H1 (cell line): ENCODE data around the gene COPZ2. TPM values are rescaled to one million over a fixed set of nuclear protein-coding genes. Genes with fewer than 3 reads are reported as not detected.

Experiments
- CTCF ChIA-PET: fragments of 300-600 bp; sonication (Branson Sonifier 250); formaldehyde crosslinking; loops from one replicate; lab custom pipeline; 2021; ENCODE audit not compliant: partially characterized antibody; lab: Charles Lee
- POLR2A ChIA-PET: fragments of 300-600 bp; sonication (Branson Sonifier 250); formaldehyde crosslinking; loops from one replicate; lab custom pipeline; 2021; ENCODE audit warnings: inconsistent platforms; ENCODE audit not compliant: partially characterized antibody; lab: Charles Lee
- DNase-seq, 2 experiments: peaks; one replicate each; pipeline versions ENCODE4 v3.0.0 to v3.0.0-alpha.2; 2010 to 2022; ENCODE audit warnings: low spot score in 2 of 2, low read depth in 1 of 2, mixed read lengths in 1 of 2
- FAIRE-seq: peaks from 2 replicates; lab custom pipeline; 2011; peaks lifted over from hg19 to GRCh38; lab: Jason Lieb, UNC
- H2AFZ ChIP-seq: 2 replicates; pipeline ENCODE4 v1.8.1; 2012; ENCODE audit warnings: low read length, inconsistent platforms
- H2AK5ac ChIP-seq: 2 replicates; pipeline ENCODE4 v1.6.1; 2013; ENCODE audit warnings: low read depth, low read length
- H2BK120ac ChIP-seq: replicated peaks from 2 replicates; pipeline ENCODE3; 2013; ENCODE audit warnings: low read depth, low read length, inconsistent platforms
- H2BK12ac ChIP-seq: 2 replicates; pipeline ENCODE4 v1.6.1; 2013; ENCODE audit warnings: low read depth, low read length
- H2BK15ac ChIP-seq: 2 replicates; pipeline ENCODE4 v1.6.1; 2013; ENCODE audit warnings: low read length
- H2BK20ac ChIP-seq: 2 replicates; pipeline ENCODE4 v1.6.1; 2013; ENCODE audit warnings: low read length
- H2BK5ac ChIP-seq: 2 replicates; pipeline ENCODE4 v1.6.1; 2013; ENCODE audit warnings: low read depth, low read length
- H3K14ac ChIP-seq: 2 replicates; pipeline ENCODE4 v1.6.1; 2013; ENCODE audit warnings: inconsistent platforms; ENCODE audit not compliant: insufficient read length
- H3K18ac ChIP-seq: 2 replicates; pipeline ENCODE4 v1.6.1; 2013; ENCODE audit warnings: low read length; ENCODE audit errors: extremely low read depth
- H3K23ac ChIP-seq: 2 replicates; pipeline ENCODE4 v1.6.1; 2013; ENCODE audit warnings: inconsistent platforms; ENCODE audit not compliant: insufficient read length
- H3K23me2 ChIP-seq: 2 replicates; pipeline ENCODE4 v1.6.1; 2013; ENCODE audit warnings: low read depth, low read length
- H3K27ac ChIP-seq: 2 replicates; pipeline ENCODE4 v1.6.1; 2011; ENCODE audit warnings: low read depth, low read length, inconsistent platforms
- H3K27me3 ChIP-seq, 4 experiments: replicated peaks in 1 of 4; 1 replicate in 1 of 4; 2 replicates in 3 of 4; pipeline versions ENCODE4 v1.6.1 to v1.8.1; 2011 to 2013; ENCODE audit warnings: low read length in 3 of 4, mild to moderate bottlenecking in 3 of 4, inconsistent platforms in 2 of 4, mixed read lengths in 2 of 4, moderate library complexity in 1 of 4; ENCODE audit not compliant: control insufficient read depth in 3 of 4, insufficient read depth in 3 of 4; ENCODE audit errors: extremely low read depth in 1 of 4
- H3K36me3 ChIP-seq, 4 experiments: 2 replicates each; pipeline versions ENCODE4 v1.6.1 to v1.8.1; 2011 to 2013; ENCODE audit warnings: mild to moderate bottlenecking in 4 of 4, low read length in 3 of 4, moderate library complexity in 2 of 4, control low read depth in 1 of 4, inconsistent platforms in 1 of 4; ENCODE audit not compliant: insufficient read depth in 4 of 4, control insufficient read depth in 2 of 4
- H3K4ac ChIP-seq: replicated peaks from 2 replicates; pipeline ENCODE3; 2013; ENCODE audit warnings: low read length, low read depth, mixed read lengths, inconsistent platforms; ENCODE audit not compliant: insufficient read length
- H3K4me1 ChIP-seq, 4 experiments: replicated peaks in 1 of 4; 1 replicate in 1 of 4; 2 replicates in 3 of 4; pipeline versions ENCODE4 v1.6.1 to v1.8.1; 2011 to 2013; ENCODE audit warnings: low read length in 3 of 4, inconsistent platforms in 2 of 4, mixed read lengths in 1 of 4; ENCODE audit not compliant: insufficient read depth in 4 of 4, control insufficient read depth in 3 of 4
- H3K4me2 ChIP-seq, 2 experiments: 2 replicates each; pipeline versions ENCODE4 v1.6.1 to v1.8.1; 2011 to 2013; ENCODE audit warnings: low read depth in 2 of 2, low read length in 2 of 2, control low read depth in 1 of 2, inconsistent platforms in 1 of 2, mild to moderate bottlenecking in 1 of 2; ENCODE audit not compliant: insufficient read depth in 1 of 2
- H3K4me3 ChIP-seq, 4 experiments: fragments of 200-600, 300-600 bp in 1 of 4; sonication (generic), shearing (Covaris generic), sonication (Bioruptor Twin) in 1 of 4; 2 replicates each; pipeline versions ENCODE4 v1.5.1 to v1.8.1; 2011 to 2016; ENCODE audit warnings: low read length in 4 of 4, low read depth in 3 of 4, control low read depth in 2 of 4, inconsistent platforms in 2 of 4, mild to moderate bottlenecking in 2 of 4, mixed read lengths in 1 of 4, moderate library complexity in 1 of 4; ENCODE audit not compliant: insufficient read depth in 2 of 4; ENCODE audit errors: extremely low read depth in 1 of 4
- H3K56ac ChIP-seq: replicated peaks from 2 replicates; pipeline ENCODE3; 2013; ENCODE audit warnings: low read depth, mild to moderate bottlenecking, mixed read lengths, low read length, inconsistent platforms; ENCODE audit not compliant: insufficient read length
- H3K79me1 ChIP-seq: 2 replicates; pipeline ENCODE4 v1.6.1; 2013; ENCODE audit warnings: low read depth, low read length, control low read depth
- H3K79me2 ChIP-seq, 2 experiments: 2 replicates each; pipeline versions ENCODE4 v1.6.1 to v1.8.1; 2012 to 2013; ENCODE audit warnings: low read length in 2 of 2, mild to moderate bottlenecking in 2 of 2, inconsistent platforms in 1 of 2; ENCODE audit not compliant: insufficient read depth in 2 of 2, control insufficient read depth in 1 of 2
- H3K9ac ChIP-seq, 4 experiments: replicated peaks in 1 of 4; 1 replicate in 1 of 4; 2 replicates in 3 of 4; pipeline versions ENCODE4 v1.6.1 to v1.8.1; 2011 to 2013; ENCODE audit warnings: low read depth in 3 of 4, low read length in 3 of 4, control low read depth in 2 of 4, mild to moderate bottlenecking in 2 of 4, moderate library complexity in 2 of 4, inconsistent platforms in 1 of 4; ENCODE audit errors: extremely low read depth in 1 of 4
- H3K9me3 ChIP-seq, 2 experiments: 2 replicates each; pipeline versions ENCODE4 v1.6.1 to v1.8.1; 2012 to 2013; ENCODE audit warnings: mild to moderate bottlenecking in 2 of 2, moderate library complexity in 2 of 2, control low read depth in 1 of 2, inconsistent platforms in 1 of 2, low read depth in 1 of 2, low read length in 1 of 2, mixed read lengths in 1 of 2; ENCODE audit not compliant: insufficient read depth in 2 of 2
- H4K20me1 ChIP-seq, 2 experiments: replicated peaks in 1 of 2; 2 replicates each; pipeline versions ENCODE3 to v1.8.1; 2011 to 2013; ENCODE audit warnings: inconsistent platforms in 2 of 2, low read length in 2 of 2, mild to moderate bottlenecking in 1 of 2; ENCODE audit not compliant: insufficient read depth in 2 of 2, control insufficient read depth in 1 of 2
- H4K5ac ChIP-seq: 2 replicates; pipeline ENCODE4 v1.6.1; 2013; ENCODE audit warnings: low read length, low read depth, mixed read lengths, inconsistent platforms; ENCODE audit not compliant: insufficient read length
- H4K8ac ChIP-seq: 2 replicates; pipeline ENCODE4 v1.8.0; 2013; ENCODE audit warnings: mild to moderate bottlenecking, moderate library complexity, low read length, inconsistent platforms; ENCODE audit not compliant: insufficient read depth; ENCODE audit errors: extremely low read depth
- H4K91ac ChIP-seq: replicated peaks from 2 replicates; pipeline ENCODE3; 2013; ENCODE audit warnings: low read length, mixed read lengths, inconsistent platforms; ENCODE audit not compliant: insufficient read length
- ASH2L ChIP-seq: fragments of 200-600, 300-600 bp; sonication (generic); IDR thresholded peaks from one replicate; pipeline ENCODE4 v1.7.1; 2017; ENCODE audit warnings: low read length
- BRCA1 ChIP-seq: IDR thresholded peaks from 2 replicates; pipeline ENCODE4 v1.6.1; 2012; ENCODE audit warnings: low read depth, low read length, improper control_type of control experiment
- CREB1 ChIP-seq: IDR thresholded peaks from 2 replicates; pipeline ENCODE4 v1.6.1; 2012; ENCODE audit warnings: inconsistent platforms
- E2F6 ChIP-seq: IDR thresholded peaks from 2 replicates; pipeline ENCODE4 v1.6.1; 2012; ENCODE audit warnings: inconsistent platforms
- FOSL1 ChIP-seq: IDR thresholded peaks from 2 replicates; pipeline ENCODE4 v1.6.1; 2011; ENCODE audit warnings: mild to moderate bottlenecking, low read depth, low read length, moderate library complexity; ENCODE audit not compliant: insufficient read depth
- GABPA ChIP-seq: IDR thresholded peaks from 2 replicates; pipeline ENCODE4 v1.6.1; 2011; ENCODE audit warnings: mild to moderate bottlenecking, low read length, moderate library complexity, borderline replicate concordance; ENCODE audit not compliant: insufficient read depth
- HDAC2 ChIP-seq, 2 experiments: fragments of 300-600 bp in 1 of 2; sonication (generic) in 1 of 2; IDR thresholded peaks; 2 replicates each; pipeline ENCODE4 v1.6.1; 2011 to 2012; ENCODE audit warnings: low read depth in 2 of 2, low read length in 2 of 2, mild to moderate bottlenecking in 2 of 2, moderate library complexity in 2 of 2, borderline replicate concordance in 1 of 2, inconsistent platforms in 1 of 2
- SP1 ChIP-seq: IDR thresholded peaks from 2 replicates; pipeline ENCODE4 v1.6.1; 2011; ENCODE audit warnings: low read depth, low read length
- SP2 ChIP-seq: IDR thresholded peaks from 2 replicates; pipeline ENCODE4 v1.6.1; 2012; ENCODE audit warnings: mild to moderate bottlenecking, low read length, inconsistent platforms
- SRF ChIP-seq: IDR thresholded peaks from 2 replicates; pipeline ENCODE4 v1.6.1; 2011; ENCODE audit warnings: mild to moderate bottlenecking, low read depth, low read length, moderate library complexity
- TAF1 ChIP-seq: IDR thresholded peaks from 2 replicates; pipeline ENCODE4 v1.6.1; 2011; ENCODE audit warnings: mild to moderate bottlenecking, low read depth, low read length
- TAF7 ChIP-seq: optimal IDR thresholded peaks from 2 replicates; pipeline ENCODE3; 2011; ENCODE audit warnings: low read depth, mild to moderate bottlenecking, inconsistent platforms, low read length, moderate library complexity, borderline replicate concordance
- WGBS, 2 experiments: shearing (Covaris generic) in 1 of 2; methylation state at CpG; one replicate each; pipeline versions ENCODE4 v1.1.6 to v1.1.7; 2013 to 2015; ENCODE audit warnings: low lambda C conversion rate in 2 of 2, mixed read lengths in 2 of 2, inconsistent platforms in 1 of 2, low coverage in 1 of 2, missing lambda C conversion rate in 1 of 2; ENCODE audit not compliant: insufficient replicate concordance in 2 of 2, insufficient coverage in 1 of 2, insufficient read length in 1 of 2; ENCODE audit errors: extremely low coverage in 1 of 2, missing lambda C conversion rate in 1 of 2; 5-methylcytosine and 5-hydroxymethylcytosine counted together
- polyA plus RNA-seq, 7 experiments: library from polyadenylated mRNA; depleted of rRNA in 3 of 7; stranded (reverse) in 5 of 7; unstranded in 2 of 7; fragments of >200 nt in 5 of 7; fragments of 200-250 nt in 2 of 7; gene quantifications; 1 replicate in 5 of 7; 2 replicates in 1 of 7; 4 replicates in 1 of 7; pipeline versions ENCODE4 v1.2.1 to v1.2.3, GENCODE V29; 2011 to 2013; ENCODE audit warnings: missing spikeins in 2 of 7, mixed read lengths in 2 of 7
- total RNA-seq: library from RNA; stranded (reverse); fragmentation: NEBNext Ultra II Directional; extraction: Animal tissue kit (Norgen Biotek cat#: 25700); gene quantifications from 2 replicates; pipeline ENCODE4 v1.2.1, GENCODE V29; 2021

Gene COPZ2
- total and polyA plus RNA-seq, 2 of the 8 experiments (the other 6 are each of a cell fraction or from before 2014, with no cell fraction given): 0.24 TPM; not detected in 1

GRCh38 chr17:48013876-48014594 is 23.6 kb downstream of the COPZ2 start:
- Histone ChIP-seq H2AK5ac (no peak overlapping the region), H3K23ac (no peak overlapping the region), H3K9me3 (no peaks in the 10 kb centered on the region), H3K4ac (no peak overlapping the region), H3K4me1 (peaks cover 4 to 14% (median 9%) of the 10 kb centered on the region in 4 experiments), H2AFZ (no peak overlapping the region), H3K14ac (no peak overlapping the region), H3K18ac (no peak overlapping the region; the same call in 1 of the 2 replicates), H4K8ac (no peak overlapping the region), H4K20me1 (no peaks in the 10 kb centered on the region), H2BK15ac (no peak overlapping the region), H3K23me2 (peaks cover 8% of the 10 kb centered on the region), H2BK12ac (no peak overlapping the region), H4K91ac (no peak overlapping the region), H3K4me3 (no peak overlapping the region), H3K56ac (no peak overlapping the region), H2BK5ac (no peak overlapping the region; the same call in 1 of the 2 replicates), H2BK20ac (0 out of 2 replicates have a peak overlapping the region, but pooled peaks have one; percentile 77), H3K27ac (no peak overlapping the region), H3K9ac (no peak overlapping the region), H3K79me1 (no peaks in the 10 kb centered on the region), H3K36me3 (no peaks in the 10 kb centered on the region), H2BK120ac (no peak overlapping the region), H3K79me2 (no peaks in the 10 kb centered on the region), H3K27me3 (peaks cover 0 to 13% (median 8%) of the 10 kb centered on the region in 4 experiments; a peak in 6 of 7 replicates), H4K5ac (no peak overlapping the region), H3K4me2 (no peak overlapping the region)
- 82% methylated on average over 6 of the region's 6 CpGs; no CpG with 5 or more reads in 1 of the 2 experiments for WGBS, 2 experiments
- DNase-seq (no peak), FAIRE-seq (no peak)
- CTCF ChIA-PET: interaction anchor here (0.8 to 27.8 kb wide), 10 partner anchors 10 to 173 kb away, joined by 3 to 698 read pairs (median 4); partner anchors contain the start of genes CDK5RAP3, PNPO, PRR15L and SCRN2
- POLR2A ChIA-PET: interaction anchor here (0.7 to 2.3 kb wide), 10 partner anchors 9 to 39 kb away, joined by 3 to 7 read pairs (median 4); partner anchors contain the start of gene NFE2L1
- TF ChIP-seq FOSL1: no peak
- TF ChIP-seq SP1: no peak
- TF ChIP-seq BRCA1: no peak
- TF ChIP-seq SRF: no peak
- no peak for TF ChIP-seq HDAC2 (IDR thresholded peaks at IDR 0.05; ENCODE audit: borderline replicate concordance in 1 of 2, low read depth in 2 of 2, low read length in 2 of 2)
- TF ChIP-seq TAF7: no peak
- no peak for TF ChIP-seq CREB1
- no peak for TF ChIP-seq SP2
- no peak for TF ChIP-seq GABPA
- TF ChIP-seq TAF1: no peak
- no peak for TF ChIP-seq E2F6
- TF ChIP-seq ASH2L: no peak
